HG02571 (cell line): ENCODE measurements around the gene A1CF.
"Not testable (repeated sequence)": the region's sequence is repeated elsewhere in the genome, so short reads cannot be mapped to it uniquely, and the experiment has no call there.

Source experiments
- ATAC-seq: cut with Tn5 transposase; IDR thresholded peaks from one replicate; pipeline ENCODE4 v1.9.1; 2021; ENCODE audit warnings: mild to moderate bottlenecking, moderate library complexity; ENCODE audit not compliant: unreplicated experiment

A1CF gene

GRCh38 chr10:50885097-50885859, at the start of gene A1CF:
A1CF (minus strand) TSS chr10:50885627; CDS start chr10:50859940, 25,687 bp downstream.
- no peak for ATAC-seq

GRCh38 chr10:50931948-50932431, 46.6 kb upstream of the A1CF start:
- no peak for ATAC-seq

- ATAC-seq = no peak
Observed at GRCh38 chr10:50929670-50930069, 44.2 kb upstream of the A1CF start.

GRCh38 chr10:50928190-50928552, 42.7 kb upstream of the A1CF start:
- no peak for ATAC-seq

GRCh38 chr10:50927522-50928189, 42.2 kb upstream of the A1CF start:
- no peak for ATAC-seq

GRCh38 chr10:50923471-50923870, 38.0 kb upstream of the A1CF start:
- ATAC-seq = not testable (repeated sequence)

GRCh38 chr10:50919010-50919409, 33.6 kb upstream of the A1CF start:
- ATAC-seq = no peak

GRCh38 chr10:50918529-50918928, 33.1 kb upstream of the A1CF start:
- ATAC-seq = no peak

GRCh38 chr10:50917486-50917885, 32.1 kb upstream of the A1CF start:
- ATAC-seq = no peak

- no peak for ATAC-seq
Observed at GRCh38 chr10:50909334-50910014, 24.0 kb upstream of the A1CF start.

GRCh38 chr10:50908366-50908765, 22.9 kb upstream of the A1CF start:
- ATAC-seq = no peak

- not testable (repeated sequence) for ATAC-seq
Observed at GRCh38 chr10:50905797-50906196, 20.4 kb upstream of the A1CF start.

GRCh38 chr10:50896721-50897120, 11.3 kb upstream of the A1CF start:
- ATAC-seq = no peak

- ATAC-seq = no peak
Observed at GRCh38 chr10:50894312-50894711, 8.9 kb upstream of the A1CF start.

GRCh38 chr10:50892467-50892866, 7.0 kb upstream of the A1CF start:
- no peak for ATAC-seq

- no peak for ATAC-seq
Observed at GRCh38 chr10:50884302-50884701, 1.1 kb downstream of the A1CF start.

- ATAC-seq = no peak
Observed at GRCh38 chr10:50883629-50884028, 1.8 kb downstream of the A1CF start.

- no peak for ATAC-seq
Observed at GRCh38 chr10:50882540-50882983, 2.9 kb downstream of the A1CF start.

GRCh38 chr10:50881046-50881445, 4.4 kb downstream of the A1CF start:
- ATAC-seq = not testable (repeated sequence)

GRCh38 chr10:50876429-50876828, 9.0 kb downstream of the A1CF start:
- no peak for ATAC-seq

GRCh38 chr10:50874723-50875122, 10.7 kb downstream of the A1CF start:
- no peak for ATAC-seq

GRCh38 chr10:50866317-50866716, 19.1 kb downstream of the A1CF start:
- ATAC-seq = no peak
